Measurements from ENCODE around the gene POLN.

The POLN gene

GRCh38 chr4:2066571-2067445 lies 175.1 kb downstream of the POLN start:
- no peak for DNase-seq

- DNase-seq: no peak
Measured at GRCh38 chr4:2066011-2066551, 175.8 kb downstream of the POLN start.

GRCh38 chr4:2065106-2065930 lies 176.6 kb downstream of the POLN start:
- DNase-seq: no peak

- DNase-seq: no peak
Measured at GRCh38 chr4:2064276-2064991, 177.5 kb downstream of the POLN start.

- DNase-seq: no peak
Measured at GRCh38 chr4:2063557-2064275, 178.2 kb downstream of the POLN start.

- DNase-seq: no peak
Measured at GRCh38 chr4:2062808-2063524, 179.0 kb downstream of the POLN start.

- DNase-seq: no peak
Measured at GRCh38 chr4:2062168-2062807, 179.6 kb downstream of the POLN start.

GRCh38 chr4:2061186-2062131 lies 180.5 kb downstream of the POLN start:
- no peak for DNase-seq

- no peak for DNase-seq
Measured at GRCh38 chr4:2060611-2061185, 181.2 kb downstream of the POLN start.

- DNase-seq: no peak
Measured at GRCh38 chr4:2059726-2060602, 182.0 kb downstream of the POLN start.

- DNase-seq: peak; percentile 27
Measured at GRCh38 chr4:2059046-2059725, 182.7 kb downstream of the POLN start, which contains the start of gene NAT8L. Gene NAT8L, plus strand, starts transcription at chr4:2059327. Its CDS starts 185 bp downstream, at chr4:2059512.

- DNase-seq: peak; percentile 6
Measured at GRCh38 chr4:2058264-2059045, 183.5 kb downstream of the POLN start.

GRCh38 chr4:2057382-2058065 lies 184.4 kb downstream of the POLN start:
- no peak for DNase-seq

GRCh38 chr4:2054217-2054616 lies 187.7 kb downstream of the POLN start:
- no peak for DNase-seq

- no peak for DNase-seq
Measured at GRCh38 chr4:2051086-2051485, 190.8 kb downstream of the POLN start.

GRCh38 chr4:2049811-2050210 lies 192.1 kb downstream of the POLN start:
- DNase-seq: no peak

Data from NCI-H1105 treated with DMSO at 0.1 percent for 48 hours (cell line).